PC-9 (cell line): ENCODE data around the gene OPRM1.

Experiments
- CTCF ChIP-seq: fragments of 200-600 bp; sonication (generic); conservative IDR thresholded peaks from 2 replicates; pipeline ENCODE4 v1.6.1; 2017; ENCODE audit warnings: mixed run types, antibody characterized with exemption, mild to moderate bottlenecking, moderate library complexity
- EZH2 ChIP-seq: fragments of 200-600 bp; sonication (generic); IDR thresholded peaks from 2 replicates; pipeline ENCODE4 v1.8.0; 2017; ENCODE audit warnings: antibody characterized with exemption, low read depth

GRCh38 chr6:154276810-154277628 lies 238.0 kb downstream of the OPRM1 start:
- peak; percentile 68 for TF ChIP-seq CTCF
- TF ChIP-seq EZH2: no peak
